Occipital lobe (tissue), 2 donors: ENCODE measurements around the gene PCNX3. TPM values are rescaled to one million over a fixed set of nuclear protein-coding genes. Genes with fewer than 3 reads are reported as not detected.

Experiments used
- DNase-seq: peaks from one replicate; lab custom pipeline; 2025; lab: John Stamatoyannopoulos, UW
- total RNA-seq: library from RNA; depleted of rRNA; stranded (reverse); fragments of >200 nt; gene quantifications from one replicate; pipeline ENCODE4 v1.2.3, GENCODE V29; 2014

Gene PCNX3
- total RNA-seq, 1 donor from 2014 or later: 7.0 TPM

GRCh38 chr11:65596520-65596919 is 19.1 kb upstream of the PCNX3 start:
- no peak for DNase-seq

GRCh38 chr11:65598258-65598699 is 17.3 kb upstream of the PCNX3 start:
- DNase-seq: no peak

- no peak for DNase-seq
These were observed 16.2 kb upstream of the PCNX3 start for GRCh38 chr11:65599216-65599954.

GRCh38 chr11:65599955-65600246 is 15.7 kb upstream of the PCNX3 start:
- DNase-seq: no peak

GRCh38 chr11:65604258-65604657 is 11.3 kb upstream of the PCNX3 start:
- DNase-seq: no peak

GRCh38 chr11:65606876-65607613 is 8.5 kb upstream of the PCNX3 start:
- DNase-seq: peak; percentile 94

- no peak for DNase-seq
These were observed 7.8 kb upstream of the PCNX3 start for GRCh38 chr11:65607614-65608426.

GRCh38 chr11:65609229-65609628 is 6.3 kb upstream of the PCNX3 start:
- DNase-seq: no peak

- no peak for DNase-seq
These were observed 5.9 kb upstream of the PCNX3 start for GRCh38 chr11:65609665-65610064.

- no peak for DNase-seq
These were observed 5.2 kb upstream of the PCNX3 start for GRCh38 chr11:65610404-65610803.

GRCh38 chr11:65611028-65611757 is 4.4 kb upstream of the PCNX3 start:
- DNase-seq: peak; percentile 64

GRCh38 chr11:65611758-65612603 is 3.6 kb upstream of the PCNX3 start:
- no peak for DNase-seq

GRCh38 chr11:65612691-65613090 is 2.9 kb upstream of the PCNX3 start:
- DNase-seq: no peak

GRCh38 chr11:65613091-65613928 is 2.3 kb upstream of the PCNX3 start:
- DNase-seq: no peak

- DNase-seq: no peak
These were observed 486 bp downstream of the PCNX3 start for GRCh38 chr11:65615950-65616574.

- no peak for DNase-seq
These were observed 1.0 kb downstream of the PCNX3 start for GRCh38 chr11:65616575-65617001.

GRCh38 chr11:65617136-65617850 is 1.7 kb downstream of the PCNX3 start:
- DNase-seq: no peak

- no peak for DNase-seq
These were observed 2.6 kb downstream of the PCNX3 start for GRCh38 chr11:65617990-65618751.
